ENCODE results near the gene TMC2. TPM values are rescaled to one million over a fixed set of nuclear protein-coding genes. Genes with fewer than 3 reads are reported as not detected.

TMC2 gene
- total and polyA plus RNA-seq, 2 of the 8 experiments (the other 6 are each of a cell fraction or from before 2014, with no cell fraction given): not detected

DNA sequence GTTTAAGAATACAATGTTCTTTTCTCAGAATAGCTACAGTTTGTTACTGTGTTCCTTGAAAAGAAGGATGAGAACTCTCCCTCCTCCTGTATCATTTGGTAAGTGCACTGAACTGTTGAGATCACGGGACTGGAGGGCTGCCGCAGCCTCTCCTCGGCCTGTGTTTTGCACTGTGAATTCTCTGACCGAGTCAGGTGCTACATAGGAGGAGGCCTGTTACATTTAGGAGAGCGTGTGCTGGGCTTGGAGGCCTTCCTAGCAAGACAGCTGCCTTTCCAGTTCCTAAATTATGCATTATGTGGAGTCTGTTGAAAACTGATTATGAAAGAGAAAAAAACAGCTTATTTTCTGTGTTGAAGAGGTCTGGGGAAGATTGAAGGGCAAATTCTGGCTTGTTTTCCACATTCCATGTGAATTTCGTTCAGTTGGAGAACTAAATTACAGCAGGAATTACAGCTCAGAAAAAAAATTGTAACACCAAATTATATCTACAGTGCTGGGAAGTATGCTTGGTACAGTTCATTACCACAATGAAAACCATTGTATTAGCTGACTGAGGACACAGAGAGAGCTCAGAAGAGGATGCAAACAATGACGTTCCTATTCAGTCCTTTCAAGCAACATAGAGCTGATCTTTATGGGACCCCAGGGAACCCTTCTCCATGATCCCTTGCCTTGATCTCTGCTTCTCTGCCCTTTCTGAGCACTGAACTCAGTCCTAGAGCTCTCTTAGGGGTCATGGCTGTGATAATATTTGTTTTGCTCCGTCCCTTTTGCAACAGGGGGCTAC, 2.8 kb downstream of the TMC2 start:
- Histone ChIP-seq H3K27me3 (replicated peaks in 1 of 4; ENCODE audit: control insufficient read depth in 3 of 4, extremely low read depth in 1 of 4, insufficient read depth in 3 of 4, low read length in 3 of 4) (peaks cover 0 to 3% (median 0%) of the 10 kb centered on the region in 4 experiments; a peak in 1 of 7 replicates), H3K4ac (replicated peaks; ENCODE audit: insufficient read length, low read depth, low read length) (no peak overlapping the region), H2AK5ac (ENCODE audit: low read depth, low read length) (no peak overlapping the region), H3K4me1 (replicated peaks in 1 of 4; ENCODE audit: control insufficient read depth in 3 of 4, insufficient read depth in 4 of 4, low read length in 3 of 4) (peaks cover 0 to 9% (median 0%) of the 10 kb centered on the region in 4 experiments; a peak in 2 of 7 replicates), H3K9ac (replicated peaks in 1 of 4; ENCODE audit: extremely low read depth in 1 of 4, low read depth in 3 of 4, low read length in 3 of 4) (no peak overlapping the region), H3K23ac (ENCODE audit: insufficient read length) (no peak overlapping the region), H2BK15ac (ENCODE audit: low read length) (no peak overlapping the region), H4K91ac (replicated peaks; ENCODE audit: insufficient read length, low read length) (no peak overlapping the region), H2BK12ac (ENCODE audit: low read depth, low read length) (no peak overlapping the region), H3K36me3 (ENCODE audit: control insufficient read depth in 2 of 4, insufficient read depth in 4 of 4, low read length in 3 of 4) (no peaks in the 10 kb centered on the region), H2BK120ac (replicated peaks; ENCODE audit: low read depth, low read length) (no peak overlapping the region), H2AFZ (ENCODE audit: low read length) (no peak overlapping the region), H3K9me3 (ENCODE audit: insufficient read depth in 2 of 2, low read depth in 1 of 2, low read length in 1 of 2) (no peaks in the 10 kb centered on the region), H3K56ac (replicated peaks; ENCODE audit: insufficient read length, low read depth, low read length) (no peak overlapping the region), H3K18ac (ENCODE audit: extremely low read depth, low read length) (no peak overlapping the region), H3K23me2 (ENCODE audit: low read depth, low read length) (no peaks in the 10 kb centered on the region), H4K5ac (ENCODE audit: insufficient read length, low read depth, low read length) (no peak overlapping the region), H4K8ac (ENCODE audit: extremely low read depth, insufficient read depth, low read length) (no peak overlapping the region), H3K4me3 (ENCODE audit: extremely low read depth in 1 of 4, insufficient read depth in 2 of 4, low read depth in 3 of 4, low read length in 4 of 4) (no peak overlapping the region), H3K79me2 (ENCODE audit: control insufficient read depth in 1 of 2, insufficient read depth in 2 of 2, low read length in 2 of 2) (no peaks in the 10 kb centered on the region), H4K20me1 (replicated peaks in 1 of 2; ENCODE audit: control insufficient read depth in 1 of 2, insufficient read depth in 2 of 2, low read length in 2 of 2) (no peaks in the 10 kb centered on the region), H3K27ac (ENCODE audit: low read depth, low read length) (no peak overlapping the region), H2BK5ac (ENCODE audit: low read depth, low read length) (no peak overlapping the region), H3K14ac (ENCODE audit: insufficient read length) (no peak overlapping the region), H3K4me2 (ENCODE audit: insufficient read depth in 1 of 2, low read depth in 2 of 2, low read length in 2 of 2) (no peak overlapping the region), H3K79me1 (ENCODE audit: low read depth, low read length) (no peaks in the 10 kb centered on the region), H2BK20ac (ENCODE audit: low read length) (no peak overlapping the region)
- DNase-seq (ENCODE audit: low read depth in 1 of 2, low spot score in 2 of 2) (no peak), FAIRE-seq (no peak)
- POLR2A ChIA-PET (ENCODE audit: partially characterized antibody): interaction anchor here (2.2 kb wide), 1 partner anchor 114 kb away, joined by 4 read pairs; no protein-coding TSS in a partner anchor
- CTCF ChIA-PET (ENCODE audit: partially characterized antibody): interaction anchor here (0.6 to 6.1 kb wide), 3 partner anchors 10 to 62 kb away, joined by 3 to 35 read pairs (median 5); no protein-coding TSS in a partner anchor
- 82% methylated on average over 8 of the region's 8 CpGs; no CpG with 5 or more reads in 1 of the 2 experiments for WGBS, 2 experiments (ENCODE audit: extremely low coverage in 1 of 2, insufficient coverage in 1 of 2, insufficient read length in 1 of 2, insufficient replicate concordance in 2 of 2, low coverage in 1 of 2, low lambda C conversion rate in 2 of 2, missing lambda C conversion rate in 1 of 2)
- TF ChIP-seq MAFK (IDR thresholded peaks at IDR 0.05; ENCODE audit: low read depth, low read length): no peak
- TF ChIP-seq SAP30 (IDR thresholded peaks at IDR 0.05; ENCODE audit: insufficient read depth, insufficient replicate concordance, low read length): no peak
- no peak for TF ChIP-seq RBBP5 (IDR thresholded peaks at IDR 0.05; ENCODE audit: borderline replicate concordance, low read depth, low read length)
- no peak for TF ChIP-seq POLR2A (IDR thresholded peaks at IDR 0.05; ENCODE audit: control extremely low read depth in 1 of 2, low read depth in 2 of 2, low read length in 2 of 2)
- TF ChIP-seq NRF1 (IDR thresholded peaks at IDR 0.05; ENCODE audit: low read depth, low read length): no peak
- TF ChIP-seq KDM1A (IDR thresholded peaks at IDR 0.05; ENCODE audit: borderline replicate concordance, low read length): no peak
- no peak for TF ChIP-seq SRF (IDR thresholded peaks at IDR 0.05; ENCODE audit: low read depth, low read length)
- no peak for TF ChIP-seq ASH2L (IDR thresholded peaks at IDR 0.05; ENCODE audit: low read length)
- TF ChIP-seq SP1 (IDR thresholded peaks at IDR 0.05; ENCODE audit: low read depth, low read length): no peak
- TF ChIP-seq EZH2 (IDR thresholded peaks at IDR 0.05; ENCODE audit: low read depth, low read length, severe bottlenecking): no peak
- TF ChIP-seq CTBP2 (IDR thresholded peaks at IDR 0.05; ENCODE audit: borderline replicate concordance, insufficient read depth, insufficient read length, low read length): no peak
- TF ChIP-seq, protein P1, sequence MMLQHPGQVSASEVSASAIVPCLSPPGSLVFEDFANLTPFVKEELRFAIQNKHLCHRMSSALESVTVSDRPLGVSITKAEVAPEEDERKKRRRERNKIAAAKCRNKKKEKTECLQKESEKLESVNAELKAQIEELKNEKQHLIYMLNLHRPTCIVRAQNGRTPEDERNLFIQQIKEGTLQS (IDR thresholded peaks at IDR 0.05; ENCODE audit: insufficient read depth, low read depth, low read length): no peak

Data from H1 (cell line).